Astrocyte of the cerebellum (primary cell): Measurements from ENCODE around the gene PTCD2.

Source experiments
- DNase-seq: peaks from one replicate; pipeline ENCODE4 v3.0.0-alpha.2; 2011; ENCODE audit warnings: low read depth
- H3K4me3 ChIP-seq: 2 replicates; pipeline ENCODE4 v1.5.1; 2011; ENCODE audit warnings: mild to moderate bottlenecking, low read depth, low read length, moderate library complexity
- in situ Hi-C: cut with HindIII; loops from 2 replicates; pipeline ENCODE4 v1.10.0; 2017; ENCODE audit warnings: low sequenced_read_pairs
- TF ChIP-seq, protein P1 (sequence below): IDR thresholded peaks from 2 replicates; pipeline ENCODE4 v1.5.1; 2012; ENCODE audit warnings: low read length, low read depth, moderate library complexity, mild to moderate bottlenecking; ENCODE audit errors: missing control alignments

Gene PTCD2

DNA sequence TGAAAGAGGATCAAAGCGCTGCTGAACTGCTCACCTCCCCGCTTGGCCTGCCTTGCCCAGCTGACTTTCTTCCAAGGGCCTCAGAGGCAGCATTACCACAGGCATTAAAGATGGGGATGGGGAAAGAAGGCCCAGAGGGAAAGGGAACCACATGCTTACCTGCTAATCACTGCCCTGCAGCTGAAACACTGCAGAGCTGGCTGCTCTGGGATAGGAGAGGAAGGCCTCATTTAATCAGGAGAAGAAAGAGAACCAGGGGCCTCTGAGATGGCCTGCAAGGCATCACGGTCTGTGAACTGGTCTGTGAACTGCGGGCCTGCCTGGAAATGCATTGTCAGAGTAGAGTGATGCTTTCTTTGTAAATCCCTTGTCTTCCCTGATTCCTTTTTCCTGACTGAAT is 44.8 kb downstream of the PTCD2 start:
- in situ Hi-C loops, result no loop called here
- no peak for DNase-seq
- no peak overlapping the region for H3K4me3 ChIP-seq
- TF ChIP-seq, protein P1, sequence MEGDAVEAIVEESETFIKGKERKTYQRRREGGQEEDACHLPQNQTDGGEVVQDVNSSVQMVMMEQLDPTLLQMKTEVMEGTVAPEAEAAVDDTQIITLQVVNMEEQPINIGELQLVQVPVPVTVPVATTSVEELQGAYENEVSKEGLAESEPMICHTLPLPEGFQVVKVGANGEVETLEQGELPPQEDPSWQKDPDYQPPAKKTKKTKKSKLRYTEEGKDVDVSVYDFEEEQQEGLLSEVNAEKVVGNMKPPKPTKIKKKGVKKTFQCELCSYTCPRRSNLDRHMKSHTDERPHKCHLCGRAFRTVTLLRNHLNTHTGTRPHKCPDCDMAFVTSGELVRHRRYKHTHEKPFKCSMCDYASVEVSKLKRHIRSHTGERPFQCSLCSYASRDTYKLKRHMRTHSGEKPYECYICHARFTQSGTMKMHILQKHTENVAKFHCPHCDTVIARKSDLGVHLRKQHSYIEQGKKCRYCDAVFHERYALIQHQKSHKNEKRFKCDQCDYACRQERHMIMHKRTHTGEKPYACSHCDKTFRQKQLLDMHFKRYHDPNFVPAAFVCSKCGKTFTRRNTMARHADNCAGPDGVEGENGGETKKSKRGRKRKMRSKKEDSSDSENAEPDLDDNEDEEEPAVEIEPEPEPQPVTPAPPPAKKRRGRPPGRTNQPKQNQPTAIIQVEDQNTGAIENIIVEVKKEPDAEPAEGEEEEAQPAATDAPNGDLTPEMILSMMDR, result no peak

DNA sequence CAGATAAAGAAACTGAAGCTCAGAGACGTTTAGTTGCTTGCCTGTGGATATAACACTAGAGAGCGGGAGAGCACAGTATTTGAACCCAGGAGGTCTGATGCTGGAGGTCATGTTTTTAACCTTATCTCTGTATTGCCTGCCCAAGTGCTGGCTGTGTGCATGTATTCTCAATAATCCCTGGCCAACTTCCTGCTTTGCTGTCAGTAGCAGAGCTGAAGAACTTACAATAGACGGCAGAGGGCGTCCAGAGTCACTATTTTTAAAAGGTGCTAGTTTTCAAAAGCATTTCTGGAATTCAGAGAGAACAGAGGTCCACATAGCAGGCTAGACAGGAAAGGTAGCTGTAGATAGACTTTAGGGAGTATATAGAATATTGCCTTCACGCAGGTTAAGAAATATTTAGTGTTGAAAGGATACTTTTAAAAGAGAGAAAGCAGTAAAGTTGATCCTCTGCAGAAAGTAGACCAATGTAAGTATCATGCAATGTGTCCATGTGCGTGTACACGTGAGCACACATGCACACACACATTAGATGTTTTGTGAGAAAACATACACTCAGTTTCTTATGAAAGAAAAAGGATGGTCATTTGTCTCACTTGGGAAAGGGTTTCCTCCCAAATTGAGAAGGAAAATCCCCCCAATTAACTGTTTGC is 46.3 kb downstream of the PTCD2 start:
- TF ChIP-seq, protein P1, result peak; percentile 75
- in situ Hi-C loops, result no loop called here
- H3K4me3 ChIP-seq, result no peak overlapping the region
- peak; percentile 77 for DNase-seq

- DNase-seq, result no peak
- in situ Hi-C loops, result no loop called here
- H3K4me3 ChIP-seq, result no peak overlapping the region
- TF ChIP-seq, protein P1, result no peak
Observed at GRCh38 chr5:72368271-72368670, 48.1 kb downstream of the PTCD2 start.

DNA sequence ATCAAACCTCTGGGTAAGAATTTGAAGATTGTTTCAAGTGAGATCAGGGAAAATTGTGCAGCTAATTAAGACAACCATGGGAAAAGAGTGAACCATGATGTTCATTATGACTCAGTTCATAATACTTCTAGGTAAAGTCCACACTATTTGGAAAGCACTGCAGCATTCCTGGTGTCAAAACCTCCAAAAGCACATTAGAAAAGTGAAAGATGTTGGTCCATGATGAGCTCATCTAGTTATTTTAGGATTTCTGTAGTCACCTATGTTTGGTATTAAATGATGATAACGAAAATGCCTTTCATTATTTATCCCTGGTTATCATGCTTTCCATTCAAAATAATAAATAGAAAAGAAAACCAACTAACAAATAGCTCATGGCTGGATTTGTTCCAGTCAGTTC is 49.1 kb downstream of the PTCD2 start:
- in situ Hi-C loops, result no loop called here
- DNase-seq, result peak; percentile 47
- H3K4me3 ChIP-seq, result no peak overlapping the region
- TF ChIP-seq, protein P1, result no peak

- TF ChIP-seq, protein P1, result no peak
- in situ Hi-C loops, result no loop called here
- DNase-seq, result no peak
- no peak overlapping the region for H3K4me3 ChIP-seq
Observed at GRCh38 chr5:72369711-72370110, 49.5 kb downstream of the PTCD2 start.

GRCh38 chr5:72372331-72372730 is 52.2 kb downstream of the PTCD2 start:
- DNase-seq, result no peak
- no peak overlapping the region for H3K4me3 ChIP-seq
- TF ChIP-seq, protein P1, result no peak
- in situ Hi-C loops, result no loop called here
